ENCODE data around the gene NIPSNAP2.

DNA sequence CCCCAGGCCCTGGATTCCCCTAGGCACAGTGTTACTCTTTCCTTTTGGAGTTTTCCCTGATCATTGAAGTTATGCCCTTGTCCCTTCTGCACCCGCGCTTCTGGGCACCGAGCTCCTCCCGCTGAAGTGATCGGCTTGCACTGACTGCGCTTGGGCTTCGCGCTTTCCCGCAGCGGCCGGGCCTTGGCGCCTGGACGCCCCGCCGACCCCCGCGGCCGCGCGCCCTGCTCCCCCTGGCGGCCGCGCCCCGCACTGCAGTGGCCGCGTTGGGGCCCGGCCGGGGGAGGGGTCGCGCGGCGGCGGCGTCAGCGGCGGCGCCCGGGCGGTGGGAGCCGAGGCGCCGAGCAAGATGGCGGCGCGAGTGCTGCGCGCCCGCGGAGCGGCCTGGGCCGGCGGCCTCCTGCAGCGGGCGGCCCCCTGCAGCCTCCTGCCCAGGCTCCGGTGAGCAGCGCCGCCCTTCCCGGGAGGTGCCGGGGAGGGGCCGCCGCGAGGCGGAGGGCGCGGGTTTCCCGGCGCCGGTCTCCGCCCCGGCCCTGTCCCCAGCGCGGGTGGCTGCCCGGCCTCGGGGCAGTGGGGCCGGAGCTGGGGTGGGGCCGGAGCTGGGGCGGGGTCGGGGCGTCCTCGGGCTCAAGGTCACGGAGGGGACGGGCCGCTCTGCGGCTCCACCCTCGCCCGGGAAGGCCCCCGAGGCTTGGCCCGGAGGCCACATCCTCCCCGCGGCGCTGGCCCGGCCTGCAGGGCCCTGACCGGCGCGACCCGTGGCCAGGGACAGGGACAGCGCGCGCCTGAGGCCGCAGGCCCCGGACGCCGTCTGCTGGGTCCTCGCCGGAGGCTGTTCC is at the start of gene NIPSNAP2:
- TF ChIP-seq, protein P1, sequence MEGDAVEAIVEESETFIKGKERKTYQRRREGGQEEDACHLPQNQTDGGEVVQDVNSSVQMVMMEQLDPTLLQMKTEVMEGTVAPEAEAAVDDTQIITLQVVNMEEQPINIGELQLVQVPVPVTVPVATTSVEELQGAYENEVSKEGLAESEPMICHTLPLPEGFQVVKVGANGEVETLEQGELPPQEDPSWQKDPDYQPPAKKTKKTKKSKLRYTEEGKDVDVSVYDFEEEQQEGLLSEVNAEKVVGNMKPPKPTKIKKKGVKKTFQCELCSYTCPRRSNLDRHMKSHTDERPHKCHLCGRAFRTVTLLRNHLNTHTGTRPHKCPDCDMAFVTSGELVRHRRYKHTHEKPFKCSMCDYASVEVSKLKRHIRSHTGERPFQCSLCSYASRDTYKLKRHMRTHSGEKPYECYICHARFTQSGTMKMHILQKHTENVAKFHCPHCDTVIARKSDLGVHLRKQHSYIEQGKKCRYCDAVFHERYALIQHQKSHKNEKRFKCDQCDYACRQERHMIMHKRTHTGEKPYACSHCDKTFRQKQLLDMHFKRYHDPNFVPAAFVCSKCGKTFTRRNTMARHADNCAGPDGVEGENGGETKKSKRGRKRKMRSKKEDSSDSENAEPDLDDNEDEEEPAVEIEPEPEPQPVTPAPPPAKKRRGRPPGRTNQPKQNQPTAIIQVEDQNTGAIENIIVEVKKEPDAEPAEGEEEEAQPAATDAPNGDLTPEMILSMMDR (IDR thresholded peaks at IDR 0.05; ENCODE audit: low read depth, low read length, poor library complexity, severe bottlenecking) = peak; percentile 32
- no peak for TF ChIP-seq EZH2phosphoT487 (IDR thresholded peaks at IDR 0.05; ENCODE audit: borderline replicate concordance, low read length)

All from DOHH2 (cell line).